ENCODE measurements around the gene RNPC3.

- TF ChIP-seq, protein P1, sequence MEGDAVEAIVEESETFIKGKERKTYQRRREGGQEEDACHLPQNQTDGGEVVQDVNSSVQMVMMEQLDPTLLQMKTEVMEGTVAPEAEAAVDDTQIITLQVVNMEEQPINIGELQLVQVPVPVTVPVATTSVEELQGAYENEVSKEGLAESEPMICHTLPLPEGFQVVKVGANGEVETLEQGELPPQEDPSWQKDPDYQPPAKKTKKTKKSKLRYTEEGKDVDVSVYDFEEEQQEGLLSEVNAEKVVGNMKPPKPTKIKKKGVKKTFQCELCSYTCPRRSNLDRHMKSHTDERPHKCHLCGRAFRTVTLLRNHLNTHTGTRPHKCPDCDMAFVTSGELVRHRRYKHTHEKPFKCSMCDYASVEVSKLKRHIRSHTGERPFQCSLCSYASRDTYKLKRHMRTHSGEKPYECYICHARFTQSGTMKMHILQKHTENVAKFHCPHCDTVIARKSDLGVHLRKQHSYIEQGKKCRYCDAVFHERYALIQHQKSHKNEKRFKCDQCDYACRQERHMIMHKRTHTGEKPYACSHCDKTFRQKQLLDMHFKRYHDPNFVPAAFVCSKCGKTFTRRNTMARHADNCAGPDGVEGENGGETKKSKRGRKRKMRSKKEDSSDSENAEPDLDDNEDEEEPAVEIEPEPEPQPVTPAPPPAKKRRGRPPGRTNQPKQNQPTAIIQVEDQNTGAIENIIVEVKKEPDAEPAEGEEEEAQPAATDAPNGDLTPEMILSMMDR (conservative IDR thresholded peaks at IDR 0.05; ENCODE audit: low read depth, low read length): no peak
- TF ChIP-seq EZH2 (IDR thresholded peaks at IDR 0.05; ENCODE audit: low read length, unreplicated experiment): no peak
- TF ChIP-seq EZH2phosphoT487 (IDR thresholded peaks at IDR 0.05; ENCODE audit: borderline replicate concordance, low read length): no peak
Measured at GRCh38 chr1:103489935-103490334, 35.6 kb upstream of the RNPC3 start.

Data from PC-3 (cell line).